AG09309 (cell line): ENCODE results near the gene SPATA31D3.
"Not testable (repeated sequence)": the region's sequence is repeated elsewhere in the genome, so short reads cannot be mapped to it uniquely, and the experiment has no call there.

Experiments used
- DNase-seq: peaks from one replicate; pipeline ENCODE4 v3.0.0-alpha.2; 2010; ENCODE audit warnings: low read depth
- H3K4me3 ChIP-seq: 2 replicates; pipeline ENCODE4 v1.5.1; 2011; ENCODE audit warnings: mild to moderate bottlenecking, low read depth, low read length, moderate library complexity; ENCODE audit not compliant: control insufficient read depth
- TF ChIP-seq, protein P1 (sequence below): IDR thresholded peaks from 2 replicates; pipeline ENCODE4 v1.5.1; 2011; ENCODE audit warnings: mild to moderate bottlenecking, low read depth, low read length, inconsistent platforms; ENCODE audit not compliant: insufficient read depth, control insufficient read depth; ENCODE audit errors: missing control alignments

Gene SPATA31D3

DNA sequence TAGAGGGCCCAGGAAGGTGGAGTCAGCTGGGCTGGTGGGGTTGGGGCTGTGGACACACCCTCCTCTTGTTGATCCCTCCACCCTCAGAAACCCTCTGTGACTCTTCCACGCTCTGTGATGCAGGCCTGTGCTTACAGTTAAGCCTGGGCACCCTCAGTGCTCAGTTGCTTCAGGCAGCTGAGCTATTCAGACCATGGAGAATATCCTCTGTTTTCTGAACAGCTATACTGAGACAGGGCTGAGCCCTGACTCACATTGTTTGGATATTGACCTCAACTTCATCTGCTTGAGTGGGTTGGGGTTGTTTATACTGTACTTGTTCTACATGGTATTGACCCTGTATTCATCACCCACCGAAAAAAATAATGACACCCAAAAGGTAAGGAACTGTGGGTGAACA is at the start of gene SPATA31D3:
SPATA31D3 (plus strand) TSS at position 108 of the 400 bp plus-strand sequence; CDS start at position 194, 86 bp downstream.
- DNase-seq: not testable (repeated sequence)

DNA sequence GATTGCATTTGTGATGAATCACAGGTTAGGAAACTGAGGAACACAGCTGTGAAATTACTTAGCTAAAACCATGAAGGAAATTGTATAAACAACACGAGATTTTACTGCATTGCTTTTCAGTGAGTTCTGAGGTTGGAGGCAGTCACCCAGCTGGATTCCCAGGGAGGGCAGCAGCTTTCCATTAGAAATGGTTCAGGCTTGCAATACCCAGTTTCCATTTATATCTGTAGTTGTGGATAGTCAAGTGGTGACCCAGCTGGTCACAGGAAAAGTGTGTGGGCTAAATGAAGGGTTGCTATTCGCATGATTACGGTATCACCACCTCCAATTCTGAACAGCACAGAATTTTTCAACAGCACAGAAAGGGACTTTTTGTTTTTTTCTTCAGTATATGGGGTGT is 49.4 kb upstream of the SPATA31D3 start:
- DNase-seq: peak; percentile 31
- H3K4me3 ChIP-seq: no peak overlapping the region
- TF ChIP-seq, protein P1, sequence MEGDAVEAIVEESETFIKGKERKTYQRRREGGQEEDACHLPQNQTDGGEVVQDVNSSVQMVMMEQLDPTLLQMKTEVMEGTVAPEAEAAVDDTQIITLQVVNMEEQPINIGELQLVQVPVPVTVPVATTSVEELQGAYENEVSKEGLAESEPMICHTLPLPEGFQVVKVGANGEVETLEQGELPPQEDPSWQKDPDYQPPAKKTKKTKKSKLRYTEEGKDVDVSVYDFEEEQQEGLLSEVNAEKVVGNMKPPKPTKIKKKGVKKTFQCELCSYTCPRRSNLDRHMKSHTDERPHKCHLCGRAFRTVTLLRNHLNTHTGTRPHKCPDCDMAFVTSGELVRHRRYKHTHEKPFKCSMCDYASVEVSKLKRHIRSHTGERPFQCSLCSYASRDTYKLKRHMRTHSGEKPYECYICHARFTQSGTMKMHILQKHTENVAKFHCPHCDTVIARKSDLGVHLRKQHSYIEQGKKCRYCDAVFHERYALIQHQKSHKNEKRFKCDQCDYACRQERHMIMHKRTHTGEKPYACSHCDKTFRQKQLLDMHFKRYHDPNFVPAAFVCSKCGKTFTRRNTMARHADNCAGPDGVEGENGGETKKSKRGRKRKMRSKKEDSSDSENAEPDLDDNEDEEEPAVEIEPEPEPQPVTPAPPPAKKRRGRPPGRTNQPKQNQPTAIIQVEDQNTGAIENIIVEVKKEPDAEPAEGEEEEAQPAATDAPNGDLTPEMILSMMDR: no peak

More for the DNA sequence above, at the start of gene SPATA31D3:
- not testable (repeated sequence) for H3K4me3 ChIP-seq

DNA sequence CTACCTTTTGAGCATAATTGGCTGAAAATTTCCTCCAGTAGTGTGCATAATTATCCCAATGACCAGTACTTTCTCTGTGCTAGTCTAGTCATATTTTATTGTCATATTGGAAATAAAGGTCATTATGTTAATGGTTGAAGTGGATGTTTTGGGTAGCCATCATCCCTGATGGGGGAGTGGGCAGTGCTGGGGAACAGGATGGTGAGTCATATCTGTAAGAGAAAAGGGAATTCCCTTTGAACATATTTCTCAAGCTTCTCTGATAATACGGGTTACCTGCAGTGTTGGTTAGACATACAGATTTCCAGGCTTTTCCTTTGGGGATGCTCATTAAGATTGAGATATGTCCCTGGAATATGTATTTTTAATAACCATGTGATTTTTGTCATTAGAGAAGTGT is 48.4 kb upstream of the SPATA31D3 start:
- TF ChIP-seq, protein P1: no peak
- DNase-seq: no peak
- no peak overlapping the region for H3K4me3 ChIP-seq

DNA sequence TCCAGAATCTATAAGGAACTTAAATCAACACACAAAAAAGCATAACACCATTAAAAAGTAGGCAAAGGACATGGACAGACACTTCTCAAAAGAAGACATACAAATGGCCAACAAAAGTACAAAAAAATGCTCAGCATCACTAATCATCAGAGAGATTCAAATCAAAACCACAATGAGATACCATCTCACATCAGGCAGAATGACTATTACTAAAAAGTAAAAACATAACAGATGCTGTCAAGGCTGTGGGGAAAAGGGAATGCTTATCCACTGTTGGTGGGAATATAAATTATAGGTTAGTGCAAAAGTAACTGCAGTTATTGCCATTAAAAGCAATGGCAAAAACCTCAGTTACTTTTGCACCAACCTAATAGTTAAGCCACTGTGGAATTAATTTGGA is 47.2 kb upstream of the SPATA31D3 start:
- DNase-seq: no peak
- no peak overlapping the region for H3K4me3 ChIP-seq
- TF ChIP-seq, protein P1: no peak

DNA sequence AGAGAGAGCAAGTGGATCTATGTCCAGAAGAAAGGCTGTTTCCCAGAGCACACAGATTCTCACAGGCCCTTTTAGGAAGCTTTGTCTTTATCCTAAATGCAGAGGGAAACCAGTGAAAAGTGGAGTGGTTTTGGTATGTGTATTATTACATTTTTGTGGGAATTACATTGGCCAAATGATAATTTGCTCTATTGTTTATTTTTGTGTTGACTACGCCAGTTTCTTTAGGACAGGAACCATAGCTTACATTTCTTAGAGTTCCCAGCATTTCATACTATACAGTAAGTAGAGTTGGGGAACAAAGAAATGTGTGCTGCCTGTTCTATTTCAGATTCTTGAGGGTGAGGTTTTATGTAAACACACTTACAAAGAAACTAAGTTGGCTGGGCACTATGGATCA is 44.4 kb upstream of the SPATA31D3 start:
- TF ChIP-seq, protein P1: no peak
- DNase-seq: no peak
- H3K4me3 ChIP-seq: no peak overlapping the region

DNA sequence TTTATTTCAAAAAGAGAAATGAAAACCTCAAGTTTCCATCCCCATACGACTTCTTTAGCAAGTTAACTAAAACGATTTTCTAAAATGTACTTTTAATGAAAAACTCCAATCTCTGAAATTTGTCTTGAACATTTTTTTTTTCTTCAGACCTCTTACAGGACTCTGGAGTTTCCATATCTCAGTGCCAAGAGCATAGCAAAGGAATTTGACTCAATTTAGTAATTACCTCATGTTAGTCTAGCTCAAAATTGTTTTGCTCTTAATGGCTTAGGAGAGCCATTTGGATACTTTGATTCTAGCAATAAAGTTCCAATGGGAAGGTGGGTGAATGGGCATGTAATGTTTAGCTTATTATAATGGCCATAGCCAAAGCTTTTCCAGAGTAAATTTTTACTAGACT is 41.1 kb upstream of the SPATA31D3 start:
- TF ChIP-seq, protein P1: no peak
- no peak for DNase-seq
- H3K4me3 ChIP-seq: no peak overlapping the region

DNA sequence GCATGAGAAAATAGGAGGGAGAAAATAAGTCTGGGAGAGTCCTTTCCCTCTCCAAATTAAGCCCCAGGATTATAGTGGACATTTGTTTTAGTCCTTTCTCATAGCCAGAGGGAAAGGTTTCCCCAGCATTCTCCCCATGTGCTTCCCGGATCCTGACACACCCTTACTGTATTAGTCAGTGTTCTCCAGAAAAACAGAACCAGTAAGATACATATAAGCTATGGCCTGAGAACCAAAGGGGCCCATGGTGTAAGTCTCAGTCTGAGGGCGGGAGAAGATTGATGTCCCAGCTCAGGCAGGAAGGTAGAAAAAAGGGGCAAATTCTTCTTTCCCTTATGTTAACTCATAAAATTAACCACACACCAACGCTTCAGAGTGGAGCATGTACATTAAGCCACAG is 40.7 kb upstream of the SPATA31D3 start:
- DNase-seq: no peak
- TF ChIP-seq, protein P1: no peak
- no peak overlapping the region for H3K4me3 ChIP-seq
